K562 (cell line): Measurements from ENCODE around the gene FFAR1. TPM values are rescaled to one million over a fixed set of nuclear protein-coding genes. Genes with fewer than 3 reads are reported as not detected.

Experiments used
- BHLHE40 ChIP-seq: IDR thresholded peaks from 2 replicates; pipeline ENCODE4 v1.6.1; 2011; ENCODE audit warnings: low read length, improper control_type of control experiment
- CBFA2T3 ChIP-seq: fragments of 450-650 bp; IDR thresholded peaks from 2 replicates; pipeline ENCODE4 v1.6.1; 2017
- CBX5 ChIP-seq: IDR thresholded peaks from 2 replicates; pipeline ENCODE4 v1.6.1; 2014; ENCODE audit warnings: low read depth, borderline replicate concordance
- FOXK2 ChIP-seq, 2 experiments: fragments of 450-650 bp; IDR thresholded peaks in 1 of 2; conservative IDR thresholded peaks in 1 of 2; 2 replicates each; pipeline ENCODE4 v1.6.1; 2016; ENCODE audit warnings: low read depth in 2 of 2, mild to moderate bottlenecking in 1 of 2
- FOXM1 ChIP-seq, 2 experiments: fragments of 450-650 bp in 1 of 2; sonication (generic) in 1 of 2; formaldehyde crosslinking in 1 of 2; IDR thresholded peaks; 2 replicates each; pipeline versions ENCODE4 v1.6.1 to v1.9.0; 2017 to 2022; ENCODE audit warnings: low read depth in 2 of 2, mild to moderate bottlenecking in 2 of 2, missing genetic modification reagents in 1 of 2, moderate library complexity in 1 of 2
- ILK ChIP-seq: fragments of 450-650 bp; IDR thresholded peaks from 2 replicates; pipeline ENCODE4 v1.6.1; 2016; ENCODE audit warnings: missing genetic modification characterization, low read depth, mild to moderate bottlenecking, missing compliant biosample characterization, moderate library complexity, borderline replicate concordance
- KLF1 ChIP-seq: fragments of 450-650 bp; IDR thresholded peaks from 2 replicates; pipeline ENCODE4 v1.6.1; 2016; ENCODE audit warnings: missing genetic modification characterization, missing compliant biosample characterization
- MAFK ChIP-seq: IDR thresholded peaks from 2 replicates; pipeline ENCODE4 v1.6.1; 2011; ENCODE audit warnings: low read length, improper control_type of control experiment
- NFIC ChIP-seq: fragments of 450-650 bp; IDR thresholded peaks from 2 replicates; pipeline ENCODE4 v1.6.1; 2017; ENCODE audit warnings: mild to moderate bottlenecking, inconsistent platforms
- NFYB ChIP-seq: IDR thresholded peaks from 2 replicates; pipeline ENCODE4 v1.6.1; 2011; ENCODE audit warnings: mild to moderate bottlenecking, moderate library complexity; ENCODE audit not compliant: insufficient read length; ENCODE audit errors: extremely low read depth
- PCBP1 ChIP-seq: fragments of 200-400 bp; formaldehyde crosslinking; IDR thresholded peaks from 2 replicates; pipeline ENCODE4 v1.6.1; 2018; ENCODE audit warnings: mild to moderate bottlenecking, low read depth, low read length; ENCODE audit not compliant: poor library complexity, severe bottlenecking
- POLR2AphosphoS5 ChIP-seq: IDR thresholded peaks from 2 replicates; pipeline ENCODE4 v1.6.1; 2011; ENCODE audit warnings: mild to moderate bottlenecking, low read depth, low read length, moderate library complexity; ENCODE audit not compliant: control insufficient read depth, insufficient read depth
- PTRF ChIP-seq: fragments of 450-650 bp; IDR thresholded peaks from 2 replicates; pipeline ENCODE4 v1.6.1; 2016; ENCODE audit warnings: mild to moderate bottlenecking, missing genetic modification characterization, missing compliant biosample characterization
- RUNX1 ChIP-seq: sonication (generic); IDR thresholded peaks from 2 replicates; pipeline ENCODE4 v1.6.1; 2016; ENCODE audit warnings: antibody characterized with exemption, low read depth
- STAT5A ChIP-seq: IDR thresholded peaks from 2 replicates; pipeline ENCODE4 v1.6.1; 2012; ENCODE audit warnings: low read length, inconsistent platforms, borderline replicate concordance
- TCF7L2 ChIP-seq: fragments of 150-350 bp; IDR thresholded peaks from 2 replicates; pipeline ENCODE4 v1.6.1; 2016; ENCODE audit warnings: low read depth, mild to moderate bottlenecking, low read length, moderate library complexity
- XRCC4 ChIP-seq: IDR thresholded peaks from one replicate; pipeline ENCODE4 v1.6.1; 2011; ENCODE audit not compliant: insufficient read depth, insufficient read length; ENCODE audit errors: extremely low read depth
- ZNF134 ChIP-seq: fragments of 250-450 bp; sonication (Bioruptor Pico); conservative IDR thresholded peaks from 2 replicates; pipeline ENCODE4 v1.4.0; 2020
- ZNF76 ChIP-seq: fragments of 250-450 bp; sonication (Bioruptor Pico); IDR thresholded peaks from 2 replicates; pipeline ENCODE4 v1.4.0; 2020; ENCODE audit warnings: mild to moderate bottlenecking, moderate library complexity, borderline replicate concordance
- ZNF766 ChIP-seq: fragments of 200-800 bp; sonication (Bioruptor generic); conservative IDR thresholded peaks from 2 replicates; pipeline ENCODE4 v1.6.1; 2016; ENCODE audit warnings: missing genetic modification characterization, missing compliant biosample characterization
- polyA plus RNA-seq, 8 experiments: library from polyadenylated mRNA; depleted of rRNA in 4 of 8; stranded (reverse) in 5 of 8; unstranded in 3 of 8; fragments of >200 nt; fragmentation: Nextera tagmentation in 2 of 8; fragmentation: Illumina TruSeq in 1 of 8; extraction: Ambion mirVana in 2 of 8; extraction: Trizol in 1 of 8; gene quantifications; 2 replicates each; pipeline versions ENCODE4 v1.2.1 to v1.2.3, GENCODE V29; 2011 to 2014; ENCODE audit warnings: inconsistent platforms in 1 of 8, missing spikeins in 1 of 8
- total RNA-seq, 7 experiments: library from RNA; depleted of rRNA in 6 of 7; stranded (reverse); fragments of >200 nt in 6 of 7; fragmentation: Illumina TruSeq in 2 of 7; extraction: Trizol in 2 of 7; gene quantifications; 2 replicates each; pipeline versions ENCODE4 v1.2.1 to v1.2.3, GENCODE V29; 2011 to 2021; ENCODE audit warnings: low replicate concordance in 1 of 7
- TF ChIP-seq, protein P1 (sequence below), 2 experiments: fragments of 450-650 bp; conservative IDR thresholded peaks; 2 replicates each; pipeline ENCODE4 v1.6.1; 2017; ENCODE audit warnings: mild to moderate bottlenecking in 2 of 2, moderate library complexity in 2 of 2
- TF ChIP-seq, protein P2 (sequence below): sonication (generic); IDR thresholded peaks from 2 replicates; pipeline ENCODE4 v1.6.1; 2016

FFAR1 gene
- total and polyA plus RNA-seq, 9 of the 15 experiments (the other 6 are each of a cell fraction or from before 2014, with no cell fraction given): not detected

DNA sequence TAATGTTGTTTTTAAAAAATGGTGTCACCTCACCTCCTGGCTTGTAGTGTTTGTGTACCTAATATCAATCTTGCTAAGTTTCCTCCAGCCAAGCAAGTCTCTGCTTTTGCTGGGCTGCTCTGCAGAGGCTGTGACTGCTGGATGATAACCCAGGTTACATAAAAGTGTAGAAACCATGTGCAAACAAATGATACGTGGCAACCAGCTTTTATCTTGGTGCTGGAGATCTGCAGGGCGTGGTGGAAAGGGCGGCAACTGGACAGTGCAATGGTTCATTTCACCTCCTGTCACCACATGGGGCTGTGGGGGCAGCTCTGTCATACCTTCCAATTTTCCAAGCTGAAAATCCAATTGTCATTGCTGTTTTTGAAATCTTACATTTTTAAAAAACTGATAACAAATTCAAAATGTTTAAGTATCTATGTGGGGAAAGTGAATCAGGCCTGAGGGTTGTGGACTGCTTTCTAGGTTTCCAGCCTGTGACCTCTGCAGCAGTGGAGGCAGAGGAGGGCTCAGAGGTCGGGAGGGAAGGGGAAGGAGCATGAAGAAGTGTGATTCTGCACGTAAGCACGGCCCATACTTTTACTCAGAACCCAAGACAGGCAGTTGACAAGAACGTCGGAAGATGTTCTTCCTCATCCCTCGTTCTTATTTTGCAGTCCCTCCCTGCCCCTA, 32.9 kb downstream of the FFAR1 start (continued):
- TF ChIP-seq STAT5A (peak; percentile 88), CBX5 (no peak), ILK (tag) (no peak), PCBP1 (no peak), ZNF766 (peak; percentile 87), ZNF134 (CRISPR knock-in tag) (0 out of 2 replicates have a peak, but pooled peaks have one; percentile 6), NFYB (no peak), BHLHE40 (peak; percentile 33; the same call in 1 of the 2 replicates), TCF7L2 (no peak), FOXM1 (IDR thresholded peaks at IDR 0.05; ENCODE audit: low read depth) (peak; percentile 84), FOXM1 (CRISPR knock-in tag; IDR thresholded peaks at IDR 0.05; ENCODE audit: low read depth) (no peak), ZNF76 (peak; percentile 38; the same call in 1 of the 2 replicates), FOXK2 (conservative IDR thresholded peaks at IDR 0.05 in 1 of 2, IDR thresholded peaks at IDR 0.05 in 1 of 2; ENCODE audit: low read depth in 2 of 2) (no peak; a peak in 1 of 4 replicates), RUNX1 (peak; percentile 66), KLF1 (tag) (peak; percentile 99), CBFA2T3 (peak; percentile 99), PTRF (tag) (no peak), POLR2AphosphoS5 (peak; percentile 90), NFIC (peak; percentile 87), MAFK (0 out of 2 replicates have a peak, but pooled peaks have one; percentile 13), XRCC4 (no peak)
- TF ChIP-seq, protein P1, sequence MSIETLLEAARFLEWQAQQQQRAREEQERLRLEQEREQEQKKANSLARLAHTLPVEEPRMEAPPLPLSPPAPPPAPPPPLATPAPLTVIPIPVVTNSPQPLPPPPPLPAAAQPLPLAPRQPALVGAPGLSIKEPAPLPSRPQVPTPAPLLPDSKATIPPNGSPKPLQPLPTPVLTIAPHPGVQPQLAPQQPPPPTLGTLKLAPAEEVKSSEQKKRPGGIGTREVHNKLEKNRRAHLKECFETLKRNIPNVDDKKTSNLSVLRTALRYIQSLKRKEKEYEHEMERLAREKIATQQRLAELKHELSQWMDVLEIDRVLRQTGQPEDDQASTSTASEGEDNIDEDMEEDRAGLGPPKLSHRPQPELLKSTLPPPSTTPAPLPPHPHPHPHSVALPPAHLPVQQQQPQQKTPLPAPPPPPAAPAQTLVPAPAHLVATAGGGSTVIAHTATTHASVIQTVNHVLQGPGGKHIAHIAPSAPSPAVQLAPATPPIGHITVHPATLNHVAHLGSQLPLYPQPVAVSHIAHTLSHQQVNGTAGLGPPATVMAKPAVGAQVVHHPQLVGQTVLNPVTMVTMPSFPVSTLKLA (conservative IDR thresholded peaks at IDR 0.05): peak; percentile 70 to 87
- TF ChIP-seq, protein P2, sequence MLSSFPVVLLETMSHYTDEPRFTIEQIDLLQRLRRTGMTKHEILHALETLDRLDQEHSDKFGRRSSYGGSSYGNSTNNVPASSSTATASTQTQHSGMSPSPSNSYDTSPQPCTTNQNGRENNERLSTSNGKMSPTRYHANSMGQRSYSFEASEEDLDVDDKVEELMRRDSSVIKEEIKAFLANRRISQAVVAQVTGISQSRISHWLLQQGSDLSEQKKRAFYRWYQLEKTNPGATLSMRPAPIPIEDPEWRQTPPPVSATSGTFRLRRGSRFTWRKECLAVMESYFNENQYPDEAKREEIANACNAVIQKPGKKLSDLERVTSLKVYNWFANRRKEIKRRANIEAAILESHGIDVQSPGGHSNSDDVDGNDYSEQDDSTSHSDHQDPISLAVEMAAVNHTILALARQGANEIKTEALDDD: peak; percentile 74
